Measurements from ENCODE around the gene FOCAD.

- TF ChIP-seq CTCF (conservative IDR thresholded peaks at IDR 0.05; ENCODE audit: low read length) (no peak), EZH2phosphoT487 (IDR thresholded peaks at IDR 0.05; ENCODE audit: borderline replicate concordance, low read depth, low read length) (no peak)
These were observed 224.4 kb downstream of the FOCAD start for GRCh38 chr9:20908461-20908860.
